SKM-1 treated with dmso at 0.1 percent for 144 hours (cell line): ENCODE results near the gene TTC27.
"Not testable (repeated sequence)": the region's sequence is repeated elsewhere in the genome, so short reads cannot be mapped to it uniquely, and the experiment has no call there.

Source experiments
- DNase-seq: peaks from one replicate; lab custom pipeline; 2025; ENCODE audit not compliant: unreplicated experiment; lab: John Stamatoyannopoulos, UW

The TTC27 gene

GRCh38 chr2:32718752-32719151 lies 90.9 kb downstream of the TTC27 start:
- no peak for DNase-seq

- no peak for DNase-seq
Measured at GRCh38 chr2:32719430-32719829, 91.6 kb downstream of the TTC27 start.

GRCh38 chr2:32719933-32720716 lies 92.3 kb downstream of the TTC27 start:
- DNase-seq, result no peak

DNA sequence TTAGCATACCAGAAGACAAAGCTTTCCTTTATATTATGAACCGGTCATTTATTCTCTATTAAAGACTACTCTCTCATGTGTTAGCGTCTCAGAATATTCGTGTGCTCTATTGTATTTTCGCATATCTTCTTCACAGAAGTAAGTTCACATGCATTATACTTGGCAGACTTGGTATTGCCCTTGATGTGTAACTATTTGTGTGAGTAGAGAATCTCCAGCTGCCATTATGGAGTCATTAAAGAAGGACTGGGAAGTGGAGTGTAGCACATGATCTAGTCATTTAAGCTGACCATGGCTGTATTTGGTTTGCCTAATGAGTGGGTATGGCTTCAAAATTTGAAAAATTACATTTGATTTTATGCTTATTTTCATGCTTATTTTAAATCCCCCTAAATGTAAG lies 92.9 kb downstream of the TTC27 start:
- no peak for DNase-seq

DNA sequence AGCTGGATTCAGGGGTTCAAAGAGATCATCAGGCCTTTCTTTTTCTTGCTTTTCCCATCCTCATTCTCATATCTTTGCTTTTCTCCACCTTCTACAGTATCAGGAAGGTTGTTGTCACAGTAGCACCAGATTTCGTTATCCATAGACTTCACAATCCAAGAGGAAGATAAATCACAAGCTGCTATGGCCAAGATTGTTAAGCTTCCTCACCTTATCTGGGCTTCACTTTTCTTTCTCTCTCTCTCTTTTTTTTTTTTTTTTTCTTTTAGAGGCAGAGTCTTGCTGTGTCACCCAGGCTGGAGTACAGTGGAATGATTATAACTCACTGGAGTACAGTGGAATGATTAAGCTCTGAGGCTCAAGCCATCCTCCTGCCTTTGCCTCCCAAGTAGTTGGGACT lies 93.5 kb downstream of the TTC27 start:
- DNase-seq, result no peak

GRCh38 chr2:32723467-32724079 lies 95.7 kb downstream of the TTC27 start:
- DNase-seq, result no peak

- DNase-seq, result not testable (repeated sequence)
Measured at GRCh38 chr2:32726678-32727077, 98.8 kb downstream of the TTC27 start.

DNA sequence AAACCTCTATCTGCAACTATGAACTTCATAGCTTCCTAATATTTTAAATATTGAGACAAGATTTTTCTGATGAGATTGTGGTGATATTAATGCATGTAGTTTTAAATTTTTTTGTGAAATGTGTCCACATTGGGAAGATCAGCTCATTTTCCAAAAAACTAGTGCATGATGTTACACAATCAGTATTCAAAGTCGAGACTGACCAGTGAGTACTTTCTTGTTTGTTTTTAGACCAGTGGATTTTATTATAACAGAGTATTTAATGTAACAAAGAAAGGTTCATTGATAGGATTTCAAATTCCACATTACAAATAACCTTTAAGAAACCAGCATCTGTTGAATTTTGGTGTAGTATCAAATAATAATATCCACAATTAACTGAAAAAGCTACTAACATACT lies 99.3 kb downstream of the TTC27 start:
- no peak for DNase-seq

GRCh38 chr2:32730958-32731357 lies 103.1 kb downstream of the TTC27 start:
- not testable (repeated sequence) for DNase-seq

DNA sequence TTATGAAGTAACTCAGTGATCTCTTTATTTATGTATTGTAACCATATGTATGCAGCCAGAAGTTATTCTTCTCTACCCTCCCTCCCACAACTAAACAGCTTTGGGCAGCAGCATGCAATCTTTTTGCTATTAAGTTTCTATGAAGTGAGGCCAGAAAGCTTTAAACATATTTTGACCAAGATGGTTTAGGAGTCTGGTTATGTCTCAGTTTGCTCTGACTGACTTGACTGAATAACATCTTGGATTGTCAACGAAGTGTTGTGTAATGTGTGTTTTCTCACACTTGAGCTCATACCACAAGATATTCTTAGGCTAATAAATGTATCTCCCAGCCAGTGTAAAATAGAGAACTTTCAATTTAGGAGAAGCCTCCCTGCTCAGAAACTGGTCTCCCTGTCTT lies 104.3 kb downstream of the TTC27 start:
- DNase-seq, result no peak

DNA sequence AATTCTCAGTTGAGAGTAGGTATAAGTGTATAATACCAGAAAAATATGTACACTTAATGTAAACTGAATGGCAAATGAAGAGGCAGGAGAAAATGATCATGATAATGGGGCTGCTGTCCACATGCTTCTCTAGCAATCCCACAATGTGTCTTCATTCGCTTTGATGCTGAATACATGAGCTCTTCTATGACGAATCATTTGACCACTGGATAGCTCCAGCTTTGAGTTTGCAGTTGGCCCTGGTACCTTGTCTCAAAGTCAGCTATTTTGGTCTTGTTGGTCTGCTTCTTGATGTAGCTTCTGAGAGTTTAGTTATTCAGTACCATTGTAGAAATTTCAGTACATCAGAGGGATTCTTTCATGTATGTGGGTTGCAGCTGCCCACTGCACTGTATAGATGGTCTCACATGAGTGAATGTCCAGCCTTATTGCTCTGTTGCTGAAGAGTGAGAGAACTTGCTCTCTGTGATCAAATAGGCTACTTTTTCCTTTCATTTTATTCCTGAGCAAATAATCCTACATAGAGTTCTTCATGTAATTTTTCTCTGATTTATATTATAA lies 105.1 kb downstream of the TTC27 start:
- DNase-seq, result no peak

GRCh38 chr2:32735348-32735747 lies 107.5 kb downstream of the TTC27 start:
- DNase-seq, result no peak

DNA sequence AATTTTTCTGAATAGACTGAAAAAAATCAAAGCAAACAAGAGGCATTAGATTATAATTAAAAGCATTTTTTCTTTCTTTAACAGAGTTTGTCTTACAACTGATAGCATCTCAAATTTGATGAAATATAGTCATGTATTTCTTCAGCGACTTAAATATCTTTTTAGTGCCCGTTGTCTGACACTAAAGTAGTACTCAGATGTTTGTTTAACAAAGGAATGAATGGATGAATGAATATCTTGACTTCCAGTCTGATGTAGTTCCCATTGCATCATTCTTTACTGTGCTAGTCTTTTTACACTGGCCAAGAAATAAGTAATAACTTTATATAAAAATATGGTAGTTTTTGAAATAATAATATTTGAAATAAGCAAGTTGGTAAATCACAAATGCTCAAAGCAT lies 111.1 kb downstream of the TTC27 start:
- DNase-seq, result no peak

- no peak for DNase-seq
Measured at GRCh38 chr2:32739664-32740063, 111.8 kb downstream of the TTC27 start.

- no peak for DNase-seq
Measured at GRCh38 chr2:32741575-32741974, 113.7 kb downstream of the TTC27 start.

GRCh38 chr2:32742376-32742775 lies 114.5 kb downstream of the TTC27 start:
- DNase-seq, result no peak

DNA sequence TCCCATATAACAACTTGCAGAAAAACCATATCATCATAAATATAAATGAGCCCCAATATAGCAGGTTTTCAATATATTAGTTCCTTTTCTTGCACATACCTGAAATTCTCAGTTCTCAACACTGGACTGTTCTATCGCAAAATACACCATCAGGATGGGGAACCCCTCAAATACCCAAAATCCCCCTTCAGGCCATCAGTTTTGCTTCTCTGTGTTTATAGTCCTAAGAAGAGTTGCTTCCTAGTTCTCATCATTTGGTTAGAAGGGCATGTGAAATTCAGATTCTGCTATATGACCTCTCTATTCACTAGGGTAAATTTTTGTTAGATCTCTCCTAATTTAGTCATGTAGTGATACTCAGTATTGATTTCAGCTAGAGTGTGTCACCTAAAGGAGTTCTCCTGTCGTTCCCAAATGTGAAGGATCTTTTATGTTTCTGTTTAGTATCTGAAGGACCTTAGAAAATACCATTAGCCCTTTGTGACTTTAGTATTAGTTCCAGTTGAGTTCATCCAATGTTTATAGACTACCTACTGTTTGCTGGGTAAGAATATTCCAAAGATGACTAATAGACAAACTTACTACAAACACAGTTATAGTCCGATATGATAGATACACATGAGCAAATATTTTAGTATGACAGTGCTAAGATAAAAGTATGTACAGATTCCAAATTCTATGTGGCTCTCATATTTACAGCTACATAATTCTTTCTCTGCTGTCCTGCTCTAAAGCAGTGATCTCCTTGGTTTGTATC lies 115.8 kb downstream of the TTC27 start:
- no peak for DNase-seq

GRCh38 chr2:32745191-32745590 lies 117.3 kb downstream of the TTC27 start:
- no peak for DNase-seq

- DNase-seq, result no peak
Measured at GRCh38 chr2:32745675-32746074, 117.8 kb downstream of the TTC27 start.

- no peak for DNase-seq
Measured at GRCh38 chr2:32746669-32747068, 118.8 kb downstream of the TTC27 start.

DNA sequence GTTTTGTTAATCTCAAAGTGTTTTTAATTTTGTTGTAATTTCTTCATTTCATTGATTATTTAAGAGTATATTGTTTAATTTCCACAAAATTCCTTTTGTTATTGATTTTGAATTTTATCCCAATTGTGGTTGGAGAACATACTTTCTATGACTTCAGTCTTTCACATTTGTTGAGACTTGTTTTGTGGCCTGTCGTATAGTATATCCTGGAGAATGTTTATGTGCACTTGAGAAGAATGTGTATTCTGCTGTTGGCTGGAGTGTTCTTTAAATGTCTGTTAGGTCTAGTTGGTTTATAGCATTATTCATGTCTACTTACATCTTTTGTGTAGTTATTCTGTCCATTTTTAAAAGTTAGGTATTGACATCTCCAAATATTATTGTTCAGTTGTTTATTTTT lies 120.3 kb downstream of the TTC27 start:
- DNase-seq, result no peak

- DNase-seq, result no peak
Measured at GRCh38 chr2:32750880-32751279, 123.0 kb downstream of the TTC27 start.
